Measurements from ENCODE around the gene ZFAND3.
"Not testable (repeated sequence)": the region's sequence is repeated elsewhere in the genome, so short reads cannot be mapped to it uniquely, and the experiment has no call there.

Gene ZFAND3

DNA sequence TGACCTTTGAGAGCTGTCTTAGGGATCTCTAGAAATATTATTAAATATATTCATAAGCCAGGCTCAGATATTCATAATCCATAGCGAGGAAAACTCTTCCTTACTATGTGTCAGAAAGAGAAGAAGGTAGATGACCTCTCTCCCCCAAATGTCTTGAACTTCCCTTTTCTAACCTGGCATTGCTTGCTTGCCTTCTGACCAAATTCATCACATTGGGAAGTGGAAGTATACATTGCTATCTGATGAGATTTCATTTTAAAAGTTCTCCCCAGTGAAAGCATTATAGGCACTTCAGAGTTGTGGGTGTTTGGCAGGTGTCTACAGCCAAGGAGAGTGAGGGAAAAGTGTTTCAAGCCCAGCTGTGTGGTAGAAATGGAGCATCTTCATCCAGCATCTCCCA lies 197.3 kb downstream of the ZFAND3 start:
- DNase-seq: no peak

DNA sequence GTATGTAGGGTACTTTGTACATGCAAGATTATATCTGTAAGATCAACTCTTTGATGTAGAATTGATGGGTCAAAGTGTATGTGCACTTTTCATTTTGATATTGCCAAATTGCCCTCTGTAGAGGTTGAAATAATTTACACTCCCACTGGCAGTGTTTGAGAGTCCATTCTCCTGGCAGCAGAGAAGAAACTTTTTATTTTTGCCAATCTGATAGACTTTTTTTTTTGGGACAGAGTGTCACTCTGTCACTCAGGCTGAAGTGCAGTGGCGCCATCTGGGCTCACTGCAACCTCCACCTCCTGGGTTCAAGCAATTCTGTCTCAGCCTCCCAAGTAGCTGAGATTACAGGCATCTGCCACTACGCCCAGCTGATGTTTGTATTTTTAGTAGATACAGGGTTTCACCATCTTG lies 199.2 kb downstream of the ZFAND3 start:
- DNase-seq: no peak

DNA sequence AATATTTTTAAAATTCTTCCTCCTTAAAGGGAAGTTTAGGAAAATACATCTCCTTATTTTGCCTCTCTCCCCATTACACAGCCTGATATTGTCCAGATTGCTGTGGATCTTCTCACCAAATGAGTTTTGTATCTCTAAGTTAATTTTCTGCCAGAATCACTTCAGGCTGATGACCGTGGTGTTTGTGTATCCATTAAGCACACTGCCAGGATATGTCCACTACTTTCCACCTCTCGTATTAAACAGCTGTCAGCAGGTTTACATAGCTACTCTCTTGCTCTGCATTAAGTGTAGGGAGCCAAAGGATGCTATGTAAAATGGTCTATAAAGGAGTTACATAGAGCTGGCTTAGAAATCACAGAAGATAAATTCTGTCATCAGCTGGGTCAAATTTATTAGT lies 201.1 kb downstream of the ZFAND3 start:
- DNase-seq: no peak

DNA sequence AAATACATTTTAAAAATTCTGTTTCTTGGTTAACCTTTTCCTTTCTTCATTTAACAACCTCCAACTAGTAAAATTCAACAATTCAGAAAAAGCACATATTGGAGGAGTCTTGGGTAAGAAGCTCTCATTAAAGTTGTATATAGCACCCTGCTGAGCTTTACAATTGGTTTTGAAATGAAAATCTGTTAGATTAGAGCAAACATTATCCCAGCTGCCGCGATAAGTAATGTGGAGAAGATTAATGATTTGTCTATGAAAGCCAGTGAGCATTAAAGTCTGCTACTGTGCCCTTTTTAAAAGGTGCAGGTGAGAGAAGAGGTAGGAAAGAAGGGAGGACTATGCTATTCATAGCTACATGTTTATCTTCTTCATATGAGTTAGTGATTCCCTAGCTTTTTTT lies 201.5 kb downstream of the ZFAND3 start:
- no peak for DNase-seq

DNA sequence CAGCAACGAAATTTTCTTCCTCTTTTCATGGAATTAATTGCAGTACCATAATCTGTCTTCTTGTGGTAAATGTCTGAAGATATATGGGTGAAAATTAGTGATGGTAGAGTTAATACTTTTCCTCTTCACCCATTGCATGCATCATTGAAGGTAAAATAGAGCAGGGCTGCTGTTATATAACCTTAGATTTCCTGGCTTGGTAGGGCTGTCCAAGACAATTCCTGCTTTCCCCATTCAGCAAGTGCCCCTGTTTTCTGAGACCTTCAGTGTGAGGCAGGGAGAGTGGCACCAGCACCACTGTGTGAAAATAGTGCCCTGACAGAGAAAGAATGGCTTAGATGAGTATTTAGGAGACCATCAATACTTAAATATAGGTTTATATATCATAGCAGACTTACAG lies 202.0 kb downstream of the ZFAND3 start:
- no peak for DNase-seq

DNA sequence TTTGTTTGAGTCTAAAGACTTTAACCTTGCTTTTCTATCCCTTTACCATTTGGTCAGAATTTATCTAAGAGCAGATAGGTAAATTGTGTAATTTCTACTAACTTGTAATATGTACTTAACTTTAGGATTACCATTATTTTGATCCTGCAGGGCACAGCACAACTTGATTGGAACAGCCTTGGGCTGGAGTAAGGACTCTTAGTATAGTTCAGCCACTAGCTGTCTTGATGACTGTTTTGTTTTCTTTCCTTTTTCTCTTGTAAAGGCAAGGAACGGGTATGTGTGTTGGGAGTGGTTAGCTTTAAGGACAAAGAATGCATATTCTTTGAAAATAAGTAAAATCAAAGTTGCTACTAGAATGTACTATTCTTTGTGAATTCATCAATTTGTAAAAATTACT lies 203.2 kb downstream of the ZFAND3 start:
- DNase-seq: no peak

DNA sequence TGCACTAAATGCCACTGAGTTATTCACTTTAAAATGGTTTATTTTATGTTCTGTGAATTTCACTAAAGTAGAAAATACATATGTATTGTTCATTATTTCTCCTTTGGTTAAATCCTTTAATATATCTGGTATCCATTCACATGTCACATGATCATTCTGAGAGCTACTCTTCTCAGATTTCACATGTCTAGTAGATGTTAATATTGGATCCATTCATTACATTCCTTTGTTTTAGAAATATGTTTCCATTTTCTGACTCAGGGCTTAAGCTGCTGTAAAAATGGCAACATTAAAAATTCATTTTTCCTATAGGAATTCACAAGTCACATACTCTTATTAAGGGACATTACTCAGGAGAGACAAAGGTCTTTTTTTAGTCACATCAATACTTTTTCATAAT lies 205.4 kb downstream of the ZFAND3 start:
- no peak for DNase-seq

DNA sequence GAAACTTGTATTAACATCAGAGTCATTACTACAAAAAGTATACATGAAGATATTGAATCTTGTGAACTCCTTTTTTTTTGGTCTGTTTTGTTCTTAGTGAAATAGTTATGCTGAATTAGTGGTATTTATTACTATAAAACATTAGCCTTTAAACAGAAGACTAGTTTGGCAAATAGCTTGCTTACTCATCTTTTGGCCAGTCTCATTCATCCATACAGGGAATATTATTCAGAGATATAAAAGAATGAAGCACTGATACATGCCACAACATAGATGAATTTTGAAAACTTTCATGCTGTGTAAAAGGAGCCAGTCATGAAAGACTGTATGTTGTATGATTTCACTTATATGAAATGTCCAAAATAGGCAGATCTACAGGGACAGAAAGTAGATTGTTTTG lies 205.9 kb downstream of the ZFAND3 start:
- no peak for DNase-seq

DNA sequence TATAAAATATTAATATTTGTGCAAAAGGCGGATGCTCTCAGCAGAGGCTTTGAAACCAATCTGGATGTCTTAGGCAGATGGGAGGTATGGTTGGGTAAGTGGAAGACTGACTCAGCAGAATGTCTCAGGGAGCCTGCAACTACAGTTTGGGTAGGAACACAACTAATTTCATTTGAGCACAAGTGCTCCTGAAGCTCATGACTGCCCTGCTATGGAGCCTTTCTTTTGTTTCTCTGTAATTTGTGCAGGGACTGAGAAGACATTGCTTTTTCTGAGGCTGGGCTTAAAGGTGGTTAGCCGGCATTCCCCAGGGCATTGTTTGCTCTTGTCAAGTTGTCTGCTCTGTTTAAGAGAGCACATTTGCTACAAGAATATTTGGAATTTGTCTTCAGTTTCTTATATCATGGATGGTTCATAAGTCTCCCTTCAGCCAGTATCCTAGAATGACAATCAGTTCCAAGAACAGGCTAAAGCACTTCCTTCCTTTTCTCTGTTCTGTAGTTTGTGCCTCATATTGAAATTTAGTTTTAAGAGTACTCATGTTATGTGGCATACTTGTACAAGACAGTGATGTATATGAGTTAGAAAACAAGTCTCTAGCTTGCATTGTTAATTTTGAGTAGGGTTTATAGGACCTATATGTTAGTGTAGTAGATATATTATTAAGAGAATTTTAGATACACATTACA lies 208.3 kb downstream of the ZFAND3 start:
- no peak for DNase-seq

DNA sequence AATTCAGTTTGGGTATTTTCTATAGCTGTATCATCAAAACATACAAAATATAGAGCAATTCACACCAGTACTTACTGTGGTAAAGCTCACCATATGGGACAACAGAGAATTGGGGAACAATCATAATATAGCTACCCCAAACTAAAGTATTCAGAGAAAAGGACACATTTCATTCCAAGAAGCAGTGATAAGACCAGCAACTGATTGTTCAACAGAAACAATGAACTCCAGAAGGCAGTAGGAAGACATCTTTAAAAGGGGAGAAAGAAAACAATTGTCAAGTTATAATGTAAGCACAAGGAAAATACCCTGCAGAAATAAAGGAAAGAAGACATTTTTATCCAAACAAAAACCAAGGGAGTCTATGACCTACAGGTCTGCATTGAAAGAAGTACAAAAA lies 210.9 kb downstream of the ZFAND3 start:
- DNase-seq: no peak

DNA sequence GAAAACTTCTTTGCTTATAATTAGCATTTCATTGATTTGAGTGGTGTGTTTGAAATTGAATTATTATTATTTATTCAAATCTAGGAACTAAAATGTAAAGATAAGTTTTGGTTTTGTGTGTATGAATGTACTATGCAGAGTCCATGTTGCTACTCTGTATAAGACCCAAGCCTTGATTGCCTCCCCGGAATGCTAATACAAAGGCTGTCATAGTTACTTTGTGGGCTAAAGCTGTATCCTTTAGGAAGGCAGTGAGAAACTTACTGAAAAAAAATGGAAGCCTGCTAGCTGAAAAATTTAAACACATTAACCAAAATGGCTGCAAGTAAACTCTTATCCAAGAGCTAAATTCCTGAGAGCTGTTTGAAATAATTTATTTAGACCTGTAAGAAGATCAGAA lies 213.3 kb downstream of the ZFAND3 start:
- no peak for DNase-seq

DNA sequence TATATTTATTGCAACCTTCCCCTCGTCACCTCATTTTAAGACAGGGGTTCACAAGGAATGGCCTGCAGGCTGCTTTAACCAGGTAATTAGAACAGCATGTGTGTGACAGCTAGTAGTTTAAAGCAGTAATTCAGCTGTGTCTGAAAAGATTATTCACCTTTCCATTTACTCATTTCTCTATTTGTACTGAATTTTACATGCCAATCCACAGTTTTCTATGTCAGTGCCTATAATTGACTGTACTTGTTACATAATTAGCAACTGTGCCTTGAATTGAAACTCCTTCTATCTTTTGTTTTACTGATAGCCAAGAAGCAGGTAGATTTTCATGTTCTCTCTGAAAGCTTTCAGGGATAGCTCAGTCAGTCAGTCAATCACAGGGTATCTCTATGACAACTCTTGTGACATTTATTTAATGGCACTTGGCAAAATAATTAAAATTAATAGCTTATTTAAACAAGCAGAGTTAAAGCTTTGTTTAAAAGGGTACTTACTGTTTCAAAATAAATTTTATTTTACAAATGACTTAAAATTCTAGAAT lies 214.0 kb downstream of the ZFAND3 start:
- DNase-seq: no peak

DNA sequence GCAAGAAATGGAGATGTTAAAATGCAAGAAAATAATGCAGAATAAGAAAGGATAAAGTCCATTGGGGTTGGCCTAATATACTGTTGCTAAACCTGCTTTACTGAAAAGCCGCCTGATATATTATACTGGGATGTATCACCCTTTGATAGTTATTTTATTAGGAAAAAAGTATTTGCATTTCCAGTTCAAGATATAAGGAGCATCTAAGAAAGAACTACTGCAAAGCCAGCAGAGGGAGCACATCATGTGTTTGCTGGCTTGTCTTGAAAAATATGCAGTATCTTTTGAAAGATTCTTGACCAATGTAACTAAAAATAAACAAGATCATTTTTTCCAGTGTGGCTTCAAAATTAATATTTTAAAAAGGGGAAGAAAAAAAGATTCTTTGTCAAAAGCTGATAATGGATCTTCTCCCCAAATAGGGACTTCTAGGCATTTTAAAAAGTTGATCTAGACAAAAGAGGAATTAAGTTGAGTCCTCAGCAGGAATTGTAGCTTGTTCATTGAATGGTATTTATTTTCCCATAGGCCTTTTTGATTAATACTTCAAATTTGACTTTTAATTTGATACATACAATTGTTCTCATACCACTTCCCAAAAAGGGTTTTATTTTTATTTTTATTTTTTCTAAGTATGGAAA lies 214.9 kb downstream of the ZFAND3 start:
- no peak for DNase-seq

DNA sequence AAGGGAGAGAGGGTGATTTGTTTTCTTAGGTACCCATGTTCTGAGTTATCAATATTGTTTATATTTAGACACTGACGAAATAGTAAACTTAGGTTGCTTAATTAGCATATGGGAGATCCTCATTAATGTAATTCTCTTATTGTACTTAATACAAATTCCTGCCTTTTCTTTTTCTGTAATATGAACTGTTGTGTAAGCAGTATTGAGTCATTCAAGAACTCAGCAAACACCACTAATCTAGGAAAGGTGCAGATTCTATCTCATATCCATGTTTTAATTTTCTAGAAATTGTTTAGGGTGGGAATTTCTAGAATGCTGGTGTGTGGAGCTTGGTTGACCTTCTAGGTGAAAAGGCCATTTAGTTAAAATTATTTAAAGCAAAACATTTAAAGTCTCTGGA lies 216.0 kb downstream of the ZFAND3 start:
- no peak for DNase-seq

DNA sequence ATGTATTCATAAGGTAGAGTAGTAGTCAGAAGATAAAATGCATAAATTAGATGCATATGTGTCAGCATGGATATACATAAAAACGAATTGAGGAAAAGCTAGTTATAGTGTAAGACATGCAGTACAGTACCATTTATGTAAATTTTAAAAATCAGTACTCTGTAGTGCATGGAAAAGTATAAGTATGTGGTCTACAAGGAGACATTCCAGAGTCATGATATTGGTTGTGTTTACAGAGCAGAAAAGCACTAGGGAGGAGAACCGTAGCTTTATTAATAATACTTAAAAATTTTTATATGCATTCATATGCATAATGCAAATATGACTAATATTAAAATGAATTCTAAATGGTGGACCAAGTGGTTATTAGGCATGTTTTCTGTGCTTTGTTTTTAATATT lies 220.0 kb downstream of the ZFAND3 start:
- DNase-seq: no peak

DNA sequence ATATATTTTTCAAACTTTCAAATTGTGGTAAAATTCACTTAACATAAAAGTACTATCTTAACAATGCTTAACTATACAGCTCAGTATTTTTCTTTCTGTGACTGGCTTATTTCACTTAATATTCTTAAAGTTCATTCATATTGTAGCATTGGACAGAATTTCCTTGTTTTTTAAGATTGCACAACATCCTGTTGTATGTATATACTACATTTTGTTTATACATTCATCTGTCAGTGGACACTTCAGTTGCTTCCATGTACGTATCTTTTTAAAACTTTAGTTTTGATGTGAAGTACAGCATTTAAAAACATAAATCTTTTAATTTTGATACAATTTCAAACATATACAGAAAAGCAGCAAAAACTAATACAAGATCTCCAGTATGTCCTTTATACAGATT lies 220.7 kb downstream of the ZFAND3 start:
- DNase-seq: no peak

DNA sequence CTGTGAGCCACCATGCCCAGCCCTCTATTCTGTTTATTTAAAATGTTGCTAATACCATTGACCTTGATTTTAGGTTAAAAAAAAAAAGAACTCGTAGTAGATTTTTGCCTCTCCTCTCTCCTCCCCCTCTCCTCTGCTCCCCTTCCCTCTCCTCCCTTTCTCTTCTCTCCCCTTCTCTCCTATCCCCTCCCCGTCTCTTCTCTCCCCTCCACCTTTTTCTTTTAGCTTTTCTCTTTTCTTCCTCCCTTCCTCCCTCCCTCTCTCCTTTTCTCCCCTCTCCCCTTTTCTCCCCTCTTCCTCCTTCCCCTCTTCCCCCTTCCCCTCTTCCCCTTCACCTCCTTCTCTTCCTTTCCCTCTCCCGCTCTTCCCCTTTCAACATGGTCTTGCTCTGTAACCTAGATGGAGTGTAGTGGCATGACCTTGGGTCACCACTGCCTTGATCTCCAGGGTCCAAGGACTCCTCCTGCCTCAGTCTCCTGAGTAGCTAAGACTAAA lies 223.8 kb downstream of the ZFAND3 start:
- no peak for DNase-seq

DNA sequence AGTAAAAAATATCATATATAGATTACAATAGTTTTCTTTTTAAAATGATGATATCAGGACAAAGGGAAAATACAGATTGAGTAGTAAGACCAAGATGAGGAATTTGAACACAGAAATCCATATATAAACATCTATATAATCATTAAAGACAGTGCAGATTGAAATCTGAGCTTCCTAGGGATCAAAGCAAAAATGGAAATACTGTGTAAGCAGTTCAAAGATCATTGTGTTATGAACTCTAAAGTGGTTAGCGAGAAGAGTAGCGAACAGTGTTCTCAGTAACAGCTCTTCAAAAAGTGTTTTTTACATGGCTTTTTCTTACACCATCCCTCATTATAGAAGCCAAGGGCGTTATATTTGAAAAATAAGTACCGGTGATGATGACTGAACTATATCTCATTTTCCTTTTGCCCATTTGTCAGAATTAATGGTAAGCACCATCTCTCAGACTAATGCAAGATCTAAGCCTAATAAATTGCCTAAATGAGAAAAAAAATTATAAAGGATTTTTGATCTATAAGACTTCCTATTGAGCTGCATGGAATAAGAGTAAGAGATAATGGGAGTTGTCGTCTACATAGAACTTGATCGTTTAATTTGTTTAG lies 226.3 kb downstream of the ZFAND3 start:
- DNase-seq: no peak

DNA sequence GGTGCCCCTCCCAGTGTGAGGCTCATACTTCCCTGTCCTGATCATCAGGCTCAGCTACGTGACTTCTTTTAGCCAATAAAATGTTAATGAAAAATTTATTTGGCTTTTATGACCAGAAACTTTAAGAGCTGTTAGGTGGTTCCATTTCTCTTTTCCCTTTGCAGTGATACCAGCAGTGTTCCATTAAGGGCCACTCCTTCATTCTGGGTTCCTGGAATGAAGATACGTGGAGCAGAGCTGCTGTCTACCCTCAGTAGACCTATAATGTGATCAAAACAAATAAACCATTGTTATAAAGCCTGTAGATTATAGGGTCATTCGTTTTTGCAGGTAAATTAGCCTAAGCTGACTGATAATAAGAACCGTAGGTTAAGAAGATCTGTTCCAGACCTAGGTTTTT lies 228.0 kb downstream of the ZFAND3 start:
- DNase-seq: no peak

DNA sequence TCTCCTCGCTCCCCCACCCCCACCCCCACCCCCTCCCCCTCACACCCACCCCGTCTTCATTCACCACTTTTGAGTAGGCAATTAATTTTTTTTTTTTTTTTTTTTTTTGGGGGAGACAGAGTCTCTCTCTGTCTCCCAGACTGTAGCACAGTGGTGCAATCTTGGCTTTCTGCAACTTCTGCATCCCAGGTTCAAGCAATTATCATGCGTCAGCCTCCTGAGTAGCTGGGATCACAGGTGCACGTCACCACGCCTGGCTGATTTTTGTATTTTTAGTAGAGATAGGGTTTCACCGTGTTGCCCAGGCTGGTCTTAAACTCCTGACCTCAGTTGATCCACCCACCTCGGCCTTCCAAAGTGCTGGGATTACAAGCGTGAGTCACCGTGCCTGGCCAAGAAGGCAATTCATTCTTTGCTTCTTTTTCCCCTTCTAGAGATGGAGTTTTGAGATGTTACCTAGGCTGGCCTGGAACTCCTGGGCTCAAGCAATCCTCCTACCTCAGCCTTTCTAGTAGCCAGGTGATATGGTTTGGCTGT lies 230.4 kb downstream of the ZFAND3 start:
- not testable (repeated sequence) for DNase-seq

DNA sequence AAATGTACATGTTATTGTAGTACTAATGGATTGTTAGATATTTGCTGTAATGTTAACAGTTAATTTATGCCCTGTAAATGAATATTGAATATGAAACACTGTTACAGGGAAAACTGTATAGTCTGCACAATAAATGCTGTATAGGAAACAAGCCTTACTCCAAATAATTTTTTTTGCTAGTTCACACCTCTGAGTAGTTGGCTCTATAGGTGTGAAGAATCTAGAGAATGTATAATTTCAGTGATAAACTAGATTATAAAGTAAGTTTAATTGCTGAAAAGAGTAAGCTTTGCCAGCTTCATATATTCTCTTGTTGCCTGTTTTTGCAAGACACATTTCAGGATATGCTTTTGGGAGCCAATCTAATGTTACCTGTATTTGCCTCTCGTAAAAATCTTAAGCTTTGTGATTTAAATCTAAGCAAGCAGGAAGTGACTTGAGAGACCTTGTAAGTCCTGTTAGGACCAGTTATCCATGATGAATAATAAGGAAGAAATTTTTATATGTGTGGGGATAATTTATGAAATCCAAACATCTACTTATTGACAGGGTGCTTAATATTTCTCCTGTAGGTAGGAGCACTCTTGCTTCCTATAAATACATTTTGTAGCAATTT lies 232.4 kb downstream of the ZFAND3 start:
- no peak for DNase-seq

DNA sequence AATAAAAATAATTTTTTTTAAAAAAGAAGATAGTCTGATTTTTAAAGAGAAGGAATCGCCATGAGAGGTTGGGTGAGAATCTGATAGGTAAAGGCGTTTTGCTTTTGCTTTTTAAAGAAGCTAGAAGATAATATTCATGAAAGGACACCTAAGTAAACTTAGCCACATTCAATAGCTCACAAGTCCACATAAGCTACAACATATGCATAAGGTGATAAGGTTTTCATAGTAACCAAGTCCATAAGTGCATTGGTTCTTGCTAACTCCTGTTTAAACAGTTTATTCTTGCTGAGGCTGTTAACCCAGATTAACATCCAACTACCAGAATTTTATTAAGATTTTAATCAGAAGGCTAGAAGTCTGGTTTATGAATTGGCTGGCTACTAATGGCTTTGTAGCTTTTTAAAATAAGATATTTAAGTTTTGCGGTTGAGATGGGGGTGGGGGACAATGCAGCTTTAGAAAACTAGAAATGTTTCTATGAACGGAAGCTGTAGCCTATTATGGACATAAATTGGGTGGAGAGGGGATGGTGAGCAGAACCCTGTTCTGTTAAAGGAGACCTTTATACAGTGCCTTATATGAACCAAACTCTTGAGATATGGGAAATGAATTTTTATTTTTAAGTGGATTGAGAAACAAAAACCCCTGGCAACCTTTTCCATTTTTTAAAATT lies 235.1 kb downstream of the ZFAND3 start:
- no peak for DNase-seq

DNA sequence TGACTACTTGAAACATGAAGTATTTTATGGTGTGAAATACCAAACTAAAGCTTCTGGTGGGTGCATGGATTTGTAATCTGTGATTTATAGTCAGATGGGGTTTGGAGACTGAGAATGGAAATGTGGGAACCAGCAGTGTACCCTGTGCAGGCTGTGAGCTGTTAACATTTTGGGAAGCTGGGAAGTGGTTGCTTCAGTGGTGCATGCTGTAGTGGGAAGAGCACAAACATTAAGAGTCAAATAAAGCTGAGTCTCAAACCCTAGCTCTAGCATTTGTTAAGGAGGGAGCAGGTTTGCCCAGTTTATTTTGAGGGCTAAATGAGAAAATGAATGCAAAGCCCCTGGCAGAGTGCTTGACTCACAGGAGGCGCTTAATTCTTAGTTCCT lies 235.7 kb downstream of the ZFAND3 start:
- no peak for DNase-seq
